Tibial nerve (tissue), 4 donors: ENCODE measurements around the gene CFDP1. TPM values are rescaled to one million over a fixed set of nuclear protein-coding genes. Genes with fewer than 3 reads are reported as not detected.

Experiments used
- DNase-seq, 2 donors: peaks; one replicate each; pipeline ENCODE4 v3.0.0-alpha.2; 2019; ENCODE audit warnings: low spot score in 2 of 2
- H3K27ac ChIP-seq, 4 donors: fragments of 200-600 bp; sonication (generic) in 3 of 4; one replicate each; pipeline ENCODE4 v1.5.1; 2017 to 2019; ENCODE audit warnings: mild to moderate bottlenecking in 1 of 4
- H3K27me3 ChIP-seq, 2 donors: fragments of 200-600 bp; sonication (generic) in 1 of 2; one replicate each; pipeline versions ENCODE4 v1.5.1 to v1.6.0; 2017 to 2019
- H3K36me3 ChIP-seq, 3 donors: fragments of 200-600 bp; sonication (generic); one replicate each; pipeline ENCODE4 v1.5.1; 2018 to 2019
- H3K4me1 ChIP-seq, 4 donors: fragments of 200-600 bp; sonication (generic) in 3 of 4; one replicate each; pipeline ENCODE4 v1.5.1; 2017 to 2019
- H3K4me3 ChIP-seq, 4 donors: fragments of 200-600 bp; sonication (generic) in 3 of 4; one replicate each; pipeline ENCODE4 v1.5.1; 2017 to 2019; ENCODE audit warnings: mild to moderate bottlenecking in 1 of 4, moderate library complexity in 1 of 4
- H3K9me3 ChIP-seq, 4 donors: fragments of 200-600 bp; sonication (generic) in 3 of 4; one replicate each; pipeline ENCODE4 v1.5.1; 2017 to 2019
- CTCF ChIP-seq, 5 experiments: fragments of 200-600 bp in 3 of 5; fragments of 450-650 bp in 2 of 5; sonication (generic) in 3 of 5; IDR thresholded peaks; one replicate each; pipeline ENCODE4 v1.5.1; 2016 to 2019; ENCODE audit warnings: antibody characterized with exemption in 5 of 5, mild to moderate bottlenecking in 3 of 5, moderate library complexity in 2 of 5
- EP300 ChIP-seq, 2 donors: sonication (generic); formaldehyde crosslinking; IDR thresholded peaks; one replicate each; pipeline ENCODE4 v1.6.1; 2017; ENCODE audit warnings: antibody characterized with exemption in 2 of 2, mild to moderate bottlenecking in 1 of 2
- POLR2A ChIP-seq, 2 donors: fragments of 450-650 bp; IDR thresholded peaks; one replicate each; pipeline ENCODE4 v1.6.1; 2017; ENCODE audit warnings: antibody characterized with exemption in 2 of 2, mild to moderate bottlenecking in 2 of 2, moderate library complexity in 2 of 2
- WGBS, 2 donors: methylation state at CpG; one replicate each; pipeline ENCODE4 v1.1.5; 2018; 5-methylcytosine and 5-hydroxymethylcytosine counted together
- small RNA-seq: library from RNA; depleted of rRNA; stranded (forward); fragments of <200 nt; gene quantifications from one replicate; pipeline ENCODE3, GENCODE V24; 2016
- total RNA-seq, 4 donors: library from RNA; depleted of rRNA; stranded (reverse); fragments of >200 nt; gene quantifications; one replicate each; pipeline ENCODE4 v1.1.0, GENCODE V29; 2016

The CFDP1 gene
- total RNA-seq, 4 donors from 2014 or later = 35.6 to 120 (median 62.4) TPM

DNA sequence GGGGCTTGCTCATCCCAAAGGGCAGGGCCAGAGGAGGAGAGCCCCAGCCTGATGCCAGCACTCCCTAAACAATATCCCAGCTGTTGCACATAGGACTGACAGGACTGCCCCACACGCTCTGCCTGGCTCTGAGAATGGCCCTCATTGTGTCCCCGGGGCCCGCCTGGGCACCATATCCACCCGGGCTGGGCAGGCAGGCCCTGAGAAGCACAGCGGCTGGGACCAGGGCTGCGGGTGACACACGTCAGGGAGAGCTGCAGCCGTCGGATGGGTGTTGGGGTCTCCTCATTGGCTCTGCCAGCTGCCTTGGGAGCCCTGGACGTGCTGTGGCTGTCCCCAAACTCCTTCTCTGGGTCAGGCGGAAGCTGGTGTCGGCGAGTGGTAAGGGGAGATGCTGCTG, 186.1 kb downstream of the CFDP1 start:
- Histone ChIP-seq H3K27ac (peak overlapping the region; percentile 86 to 99 (median 95)), H3K4me1 (peaks cover 6 to 95% (median 75%) of the 10 kb centered on the region in 4 donors), H3K4me3 (peak overlapping the region in 2 of 4 donors; percentile 2 to 31), H3K9me3 (no peaks in the 10 kb centered on the region), H3K36me3 (peaks cover 0 to 9% (median 0%) of the 10 kb centered on the region in 3 donors), H3K27me3 (no peaks in the 10 kb centered on the region)
- WGBS, 2 donors = 66% methylated on average over 12 of the region's 13 CpGs; no CpG with 5 or more reads in 1 of the 2 donors
- TF ChIP-seq POLR2A (IDR thresholded peaks at IDR 0.05) (no peak), CTCF (IDR thresholded peaks at IDR 0.05) (no peak), EP300 (IDR thresholded peaks at IDR 0.05) (peak in 1 of 2 donors; percentile 53)
- no peak for DNase-seq

DNA sequence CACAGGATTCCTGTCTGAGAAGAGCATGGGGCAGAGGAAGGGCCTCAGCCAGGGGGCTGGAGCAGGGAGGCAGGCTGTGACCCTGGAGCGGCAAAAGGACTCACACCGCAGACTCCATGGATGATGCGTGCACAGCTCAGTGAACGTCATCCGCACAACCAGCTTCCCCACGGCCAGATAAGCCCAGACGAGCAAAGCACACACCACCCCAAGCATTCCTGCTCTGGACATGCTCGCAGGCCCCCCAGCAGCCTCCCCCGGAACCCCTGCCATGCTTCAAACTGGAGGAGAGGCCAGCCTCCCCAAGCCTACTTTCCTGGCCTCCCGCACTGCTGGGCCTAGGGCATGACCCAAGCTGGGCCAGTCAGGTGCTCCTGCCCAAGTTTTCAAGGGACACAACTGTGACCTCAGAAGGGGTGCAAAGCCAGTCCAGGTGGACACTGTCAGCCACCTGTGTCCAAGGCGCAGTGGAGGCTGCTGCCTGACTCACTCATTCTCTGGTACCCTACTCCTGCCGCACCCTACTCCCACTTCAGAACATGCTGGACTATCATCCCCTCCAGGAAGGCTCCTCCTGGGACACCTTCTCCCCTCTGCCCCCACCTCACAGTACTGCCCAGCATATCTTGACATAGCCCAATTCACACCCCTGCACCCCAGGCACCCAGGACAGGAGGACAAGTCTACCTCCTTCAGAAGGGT, 186.6 kb downstream of the CFDP1 start:
- peak overlapping the region; percentile 86 to 99 (median 95) for H3K27ac ChIP-seq
- H3K27me3 ChIP-seq = no peaks in the 10 kb centered on the region
- peaks cover 6 to 95% (median 69%) of the 10 kb centered on the region in 4 donors for H3K4me1 ChIP-seq
- WGBS, 2 donors = 53 to 79% methylated on average over 8 to 11 of the region's 12 CpGs
- TF ChIP-seq EP300 (IDR thresholded peaks at IDR 0.05) (no peak), POLR2A (IDR thresholded peaks at IDR 0.05) (no peak), CTCF (IDR thresholded peaks at IDR 0.05) (no peak)
- DNase-seq = no peak
- H3K4me3 ChIP-seq = no peak overlapping the region
- H3K36me3 ChIP-seq = peaks cover 0 to 15% (median 0%) of the 10 kb centered on the region in 3 donors
- H3K9me3 ChIP-seq = no peaks in the 10 kb centered on the region

GRCh38 chr16:75244844-75245758, 188.2 kb downstream of the CFDP1 start:
- Histone ChIP-seq H3K27ac (peak overlapping the region; percentile 86 to 99 (median 95)), H3K9me3 (no peaks in the 10 kb centered on the region), H3K4me1 (peaks cover 6 to 98% (median 63%) of the 10 kb centered on the region in 4 donors), H3K27me3 (no peaks in the 10 kb centered on the region), H3K36me3 (peaks cover 0 to 22% (median 0%) of the 10 kb centered on the region in 3 donors), H3K4me3 (peak overlapping the region in 2 of 4 donors; percentile 18 to 24)
- WGBS, 2 donors = 22 to 29% methylated on average over 14 to 22 of the region's 25 CpGs
- TF ChIP-seq EP300 (IDR thresholded peaks at IDR 0.05) = peak; percentile 60 to 86
- TF ChIP-seq CTCF (IDR thresholded peaks at IDR 0.05) = no peak
- TF ChIP-seq POLR2A (IDR thresholded peaks at IDR 0.05) = peak in 1 of 2 donors; percentile 70
- DNase-seq = peak in 1 of 2 donors; percentile 65

DNA sequence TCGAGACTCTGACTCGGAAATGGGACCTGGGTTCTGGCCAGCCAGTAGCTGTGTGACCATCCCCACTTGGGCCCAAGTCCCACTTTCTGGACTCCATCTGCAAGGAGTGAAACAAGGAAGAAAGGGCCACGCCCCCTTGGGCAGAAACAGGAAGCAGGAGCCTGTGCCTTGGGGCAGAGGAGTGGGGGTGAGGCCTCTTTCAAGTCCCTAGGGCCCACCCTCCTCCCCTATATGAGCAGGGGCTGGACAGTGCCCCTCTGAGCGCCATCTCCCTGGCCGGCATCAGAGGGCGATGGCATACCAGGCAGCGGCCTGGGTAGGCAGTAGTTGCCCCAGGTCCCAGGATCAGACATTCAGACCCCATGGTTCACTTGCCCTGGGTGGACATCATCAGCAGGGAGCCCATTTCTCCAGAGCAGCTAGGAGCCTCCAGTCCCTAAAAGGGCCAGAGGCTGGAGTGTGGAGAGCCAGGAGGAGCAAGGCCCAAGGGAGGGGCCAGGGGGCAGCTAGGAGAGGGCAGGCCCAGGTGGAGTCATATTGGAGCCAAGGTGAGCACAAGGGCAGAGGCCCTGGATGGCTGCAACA, 189.0 kb downstream of the CFDP1 start:
- Histone ChIP-seq H3K4me1 (peaks cover 6 to 98% (median 62%) of the 10 kb centered on the region in 4 donors), H3K9me3 (no peaks in the 10 kb centered on the region), H3K36me3 (peaks cover 0 to 22% (median 0%) of the 10 kb centered on the region in 3 donors), H3K4me3 (no peak overlapping the region), H3K27ac (peak overlapping the region; percentile 86 to 99 (median 95)), H3K27me3 (no peaks in the 10 kb centered on the region)
- no peak for TF ChIP-seq EP300 (IDR thresholded peaks at IDR 0.05)
- no peak for TF ChIP-seq CTCF (IDR thresholded peaks at IDR 0.05)
- TF ChIP-seq POLR2A (IDR thresholded peaks at IDR 0.05) = no peak
- WGBS, 2 donors = 29 to 54% methylated on average over 2 to 7 of the region's 7 CpGs
- peak in 1 of 2 donors; percentile 47 for DNase-seq

Small RNA genes lying within 50 kb of the gene (small RNA-seq; reads per million reads assigned to genes)
- gene RF00598 (not detected), gene RNU6-758P (not detected)

Other genes with a start within 250 kb of the CFDP1 start
- gene CTRB2, start 226.3 kb downstream of the CFDP1 start, total RNA-seq = 10 to 100 TPM in 3 of 4 donors, 1 to 10 TPM in 1; 4.2 to 45.0 (median 15.5) TPM
- gene CTRB1, start 214.5 kb downstream of the CFDP1 start, total RNA-seq = 10 to 100 TPM in 1 of 4 donors, 1 to 10 TPM in 2, under 1 TPM in 1; 0.59 to 24.3 (median 1.2) TPM
- gene BCAR1, start 181.9 kb downstream of the CFDP1 start, total RNA-seq = 10 to 100 TPM; 41.0 to 57.3 (median 42.9) TPM
- gene TMEM170A, start 31.2 kb upstream of the CFDP1 start, total RNA-seq = 10 to 100 TPM; 14.1 to 36.6 (median 21.8) TPM
- gene CHST6, start 61.9 kb upstream of the CFDP1 start, total RNA-seq = 1 to 10 TPM in 1 of 4 donors, under 1 TPM in 3; under 0.01 to 3.9 (median 0.40) TPM
- gene CHST5, start 102.6 kb upstream of the CFDP1 start, total RNA-seq = under 1 TPM in 1 of 4 donors, not detected in 3; 0.30 TPM
- 10 to 100 TPM; 10.3 to 14.5 (median 12.1) TPM for gene TMEM231, start 122.7 kb upstream of the CFDP1 start, total RNA-seq
- gene GABARAPL2, start 132.9 kb upstream of the CFDP1 start, total RNA-seq = 100 to 1,000 TPM in 2 of 4 donors, 10 to 100 TPM in 2; 93.1 to 135 (median 104) TPM
- 10 to 100 TPM; 31.4 to 75.9 (median 50.7) TPM for gene ADAT1, start 189.8 kb upstream of the CFDP1 start, total RNA-seq
- 100 to 1,000 TPM in 1 of 4 donors, 10 to 100 TPM in 3; 75.5 to 104 (median 93.5) TPM for gene KARS1, start 214.2 kb upstream of the CFDP1 start, total RNA-seq
- gene TERF2IP, start 214.3 kb upstream of the CFDP1 start, total RNA-seq = 100 to 1,000 TPM in 3 of 4 donors, 10 to 100 TPM in 1; 87.0 to 127 (median 120) TPM
- not detected for gene CPHXL2, start 243.5 kb upstream of the CFDP1 start, total RNA-seq